Activated gamma-delta T cell (primary cell): ENCODE measurements around the gene ZNF169.
"Not testable (repeated sequence)": the region's sequence is repeated elsewhere in the genome, so short reads cannot be mapped to it uniquely, and the experiment has no call there.

Experiments
- DNase-seq: peaks from one replicate; lab custom pipeline; 2025; lab: John Stamatoyannopoulos, UW

ZNF169 gene

GRCh38 chr9:94287877-94288513 lies 28.9 kb downstream of the ZNF169 start:
- DNase-seq: no peak

DNA sequence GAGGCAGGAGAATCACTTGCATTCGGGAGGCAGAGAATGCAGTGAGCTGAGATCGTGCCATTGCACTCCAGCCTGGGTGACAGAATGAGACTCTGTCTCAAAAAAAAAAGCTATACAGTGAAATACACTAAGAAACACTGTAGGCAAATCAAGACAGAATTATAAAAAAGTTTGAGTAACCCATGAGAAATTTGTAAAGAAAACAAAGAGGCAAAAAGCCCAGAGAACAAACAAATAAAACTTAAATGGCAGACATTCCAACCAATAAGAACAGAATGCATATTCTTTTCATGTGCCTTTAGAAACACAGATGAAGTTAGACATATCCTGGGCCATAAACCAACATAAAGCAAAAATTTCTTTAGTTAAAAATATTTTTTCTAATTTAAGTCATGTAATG lies 30.6 kb downstream of the ZNF169 start:
- DNase-seq: no peak

DNA sequence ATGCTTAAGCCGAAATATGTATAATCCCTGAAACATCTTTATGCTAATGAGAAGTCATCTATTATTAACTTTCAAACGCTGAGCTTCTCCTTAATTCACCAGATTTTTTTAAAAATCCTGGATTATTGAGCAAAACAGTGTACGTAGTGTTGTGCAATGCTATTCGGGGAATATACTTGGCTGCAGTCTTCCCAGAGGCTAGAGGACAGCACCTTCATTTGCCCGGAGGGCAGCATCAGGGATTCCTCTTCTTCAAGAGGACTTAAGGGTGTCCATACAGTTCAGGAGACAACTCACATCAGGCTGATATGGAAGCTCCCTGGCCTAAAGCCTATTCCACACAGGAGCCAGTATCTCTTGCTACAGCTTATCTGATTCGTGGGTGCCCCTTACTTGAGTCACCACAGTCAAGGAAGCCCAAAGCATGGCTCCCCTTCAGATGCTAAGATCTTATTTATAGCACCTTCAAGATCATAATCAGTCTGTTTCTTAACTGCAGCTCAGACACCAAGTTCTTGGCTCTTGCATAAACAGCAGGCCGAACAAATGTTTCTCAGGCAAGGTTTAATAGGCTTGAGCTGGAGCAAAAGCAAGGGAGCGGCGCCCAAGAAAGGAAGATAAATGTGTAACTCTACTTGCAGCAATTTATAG lies 40.0 kb downstream of the ZNF169 start:
- no peak for DNase-seq

DNA sequence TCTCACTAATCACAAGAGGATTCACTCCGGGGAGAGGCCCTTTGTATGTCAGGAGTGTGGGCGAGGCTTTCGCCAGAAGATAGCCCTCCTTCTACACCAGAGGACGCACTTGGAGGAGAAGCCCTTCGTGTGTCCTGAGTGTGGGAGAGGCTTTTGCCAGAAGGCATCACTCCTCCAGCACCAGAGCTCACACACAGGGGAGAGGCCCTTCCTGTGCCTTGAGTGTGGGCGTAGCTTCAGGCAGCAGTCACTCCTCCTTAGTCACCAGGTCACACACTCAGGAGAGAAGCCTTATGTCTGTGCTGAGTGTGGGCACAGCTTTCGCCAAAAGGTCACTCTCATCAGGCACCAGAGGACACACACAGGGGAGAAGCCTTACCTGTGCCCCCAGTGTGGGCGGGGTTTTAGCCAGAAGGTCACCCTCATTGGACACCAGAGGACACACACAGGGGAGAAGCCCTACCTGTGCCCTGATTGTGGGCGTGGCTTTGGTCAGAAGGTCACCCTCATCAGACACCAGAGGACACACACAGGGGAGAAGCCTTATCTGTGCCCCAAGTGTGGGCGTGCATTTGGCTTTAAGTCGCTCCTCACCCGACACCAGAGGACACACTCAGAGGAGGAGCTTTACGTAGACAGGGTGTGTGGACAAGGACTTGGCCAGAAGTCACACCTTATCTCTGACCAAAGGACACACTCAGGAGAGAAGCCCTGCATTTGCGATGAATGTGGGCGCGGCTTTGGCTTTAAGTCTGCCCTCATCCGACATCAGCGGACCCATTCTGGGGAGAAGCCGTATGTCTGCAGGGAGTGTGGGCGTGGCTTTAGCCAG lies 41.6 kb downstream of the ZNF169 start:
- no peak for DNase-seq

DNA sequence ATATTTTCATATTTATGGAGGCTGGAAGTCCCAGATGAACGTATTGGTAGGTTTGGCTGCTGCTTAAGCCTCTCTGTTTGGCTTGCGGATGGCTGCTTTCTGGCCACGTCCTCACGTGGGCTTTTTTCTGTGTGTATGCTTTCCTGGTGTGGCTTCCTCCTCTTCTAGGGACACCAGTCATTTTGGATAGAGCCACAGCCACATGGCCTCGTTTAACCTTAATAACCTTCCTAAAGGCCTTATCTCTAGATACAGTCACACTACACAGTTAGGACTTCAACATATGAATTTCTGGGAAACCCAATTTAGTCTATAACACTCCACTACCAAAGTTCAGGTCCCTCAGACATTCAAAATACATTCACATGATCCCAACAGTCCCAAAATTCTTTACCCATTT lies 42.5 kb downstream of the ZNF169 start:
- no peak for DNase-seq

- no peak for DNase-seq
These were observed 43.3 kb downstream of the ZNF169 start for GRCh38 chr9:94302426-94302825.

DNA sequence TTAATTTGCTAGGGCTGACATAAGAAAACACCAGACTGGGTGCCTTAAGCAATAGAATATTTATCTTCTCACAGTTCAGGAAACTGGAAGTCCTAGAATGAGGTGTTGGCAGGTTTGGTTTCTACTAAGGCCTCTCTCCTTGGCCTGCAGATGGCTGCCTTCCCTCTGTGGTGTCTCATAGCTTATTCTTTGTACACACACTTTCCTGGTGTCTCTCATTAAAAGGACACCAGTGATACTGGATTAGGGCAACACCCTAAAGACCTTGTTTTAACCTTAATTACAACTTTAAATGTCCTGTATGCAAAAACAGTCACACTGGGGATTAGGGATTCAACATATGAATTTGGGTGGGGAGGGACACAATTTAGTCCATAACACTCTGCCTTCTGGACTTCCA lies 44.2 kb downstream of the ZNF169 start:
- no peak for DNase-seq

- not testable (repeated sequence) for DNase-seq
These were observed 56.2 kb downstream of the ZNF169 start for GRCh38 chr9:94315034-94315984.

DNA sequence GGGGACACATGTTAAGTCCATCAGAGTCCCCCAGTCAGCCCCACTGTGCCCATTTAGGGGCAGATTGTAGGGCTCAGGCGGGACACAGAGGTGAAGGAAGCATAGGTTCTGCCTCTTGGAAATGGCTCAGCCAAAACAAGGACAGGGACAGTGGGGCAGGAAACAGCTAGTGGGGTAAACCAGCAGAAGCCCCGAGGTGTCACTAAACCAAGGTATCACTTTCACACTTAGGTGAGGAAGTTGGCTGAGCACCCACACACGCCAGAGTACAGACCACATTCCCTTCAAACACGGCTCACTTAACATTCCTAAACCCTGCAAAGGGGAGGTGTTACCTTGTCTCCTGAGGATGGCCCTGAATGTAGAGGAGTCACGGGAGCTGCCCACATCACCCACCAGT lies 57.1 kb downstream of the ZNF169 start:
- DNase-seq: not testable (repeated sequence)

DNA sequence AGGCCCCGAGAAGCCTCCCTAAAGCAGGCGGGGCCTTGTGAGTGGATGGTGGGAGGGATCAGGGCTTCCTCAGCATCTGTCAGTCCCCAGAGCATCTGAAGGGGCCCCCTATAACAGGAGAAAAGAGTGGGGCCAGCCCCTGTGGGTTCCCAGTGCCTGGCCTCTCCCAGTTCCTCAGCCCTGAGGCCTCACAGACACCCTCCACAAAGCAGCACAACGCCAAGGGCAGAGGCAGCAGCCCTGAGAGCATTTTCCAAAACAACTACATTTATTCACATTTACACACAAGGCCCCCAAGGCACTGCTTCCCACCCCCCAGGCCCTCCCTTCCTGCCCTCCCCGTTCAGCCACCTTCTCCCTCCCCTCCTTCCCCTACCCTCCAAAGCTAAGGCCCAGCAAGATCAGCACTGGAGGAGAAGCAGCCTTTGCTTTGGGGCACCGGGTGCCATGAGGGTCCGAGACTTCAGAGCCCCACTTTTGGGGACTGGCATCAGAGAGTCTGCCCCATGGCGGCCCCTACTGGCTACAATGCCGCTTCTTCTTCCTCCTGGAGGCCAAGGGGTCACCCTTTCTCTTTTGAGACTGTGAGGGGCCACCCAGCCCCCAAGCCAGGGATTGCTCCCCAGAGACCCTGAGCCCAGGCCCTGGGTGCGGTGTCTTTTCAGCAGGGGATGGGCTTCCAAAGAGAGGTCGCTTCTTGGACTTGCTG lies 59.0 kb downstream of the ZNF169 start:
- not testable (repeated sequence) for DNase-seq

- not testable (repeated sequence) for DNase-seq
These were observed 63.3 kb downstream of the ZNF169 start for GRCh38 chr9:94322342-94322940.

- DNase-seq: not testable (repeated sequence)
These were observed 64.2 kb downstream of the ZNF169 start for GRCh38 chr9:94323153-94323798.

DNA sequence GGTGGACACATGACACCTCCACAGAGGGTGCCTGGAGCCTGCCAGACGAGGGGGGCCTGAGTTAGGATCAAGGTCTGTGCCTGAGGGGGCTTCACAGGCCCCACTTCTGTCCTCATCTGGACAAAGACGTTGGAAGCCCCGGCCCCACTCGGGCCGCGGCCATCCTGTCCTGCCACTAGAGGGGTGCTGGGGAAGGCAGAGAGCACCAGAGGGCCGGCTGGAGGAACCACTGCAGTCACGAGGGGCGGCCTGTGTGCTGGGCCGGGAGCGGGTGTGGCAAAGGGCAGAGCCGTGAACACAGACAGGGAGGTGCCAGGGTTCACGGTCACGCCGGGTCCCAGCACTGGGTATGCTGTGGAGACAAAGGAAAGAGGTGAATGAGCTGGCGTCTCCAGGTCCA lies 66.5 kb downstream of the ZNF169 start:
- not testable (repeated sequence) for DNase-seq

DNA sequence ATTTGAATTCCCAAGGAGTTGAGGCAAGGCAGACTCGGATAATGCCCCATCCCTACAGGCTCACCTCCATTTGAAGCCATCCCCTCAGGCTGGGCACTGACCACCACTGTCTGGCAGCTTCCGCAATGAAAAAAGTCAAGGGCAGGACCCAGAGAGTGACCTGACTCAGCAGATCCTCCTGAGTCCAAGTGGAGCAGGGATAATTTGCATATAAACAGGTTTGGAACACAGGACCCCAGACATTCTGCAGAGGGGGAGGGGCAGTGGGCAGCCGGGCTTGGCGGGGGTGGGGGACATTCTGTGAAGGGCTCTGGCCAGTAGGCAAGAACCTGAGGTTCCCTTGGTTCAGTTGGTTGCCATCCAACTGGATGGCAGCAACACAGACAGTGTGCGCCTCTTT lies 69.4 kb downstream of the ZNF169 start, which contains the start of gene NUTM2F:
Gene NUTM2F (minus strand): TSS at position 101 of the 400 bp plus-strand sequence. CDS start 21 bp downstream, at position 80.
- not testable (repeated sequence) for DNase-seq

DNA sequence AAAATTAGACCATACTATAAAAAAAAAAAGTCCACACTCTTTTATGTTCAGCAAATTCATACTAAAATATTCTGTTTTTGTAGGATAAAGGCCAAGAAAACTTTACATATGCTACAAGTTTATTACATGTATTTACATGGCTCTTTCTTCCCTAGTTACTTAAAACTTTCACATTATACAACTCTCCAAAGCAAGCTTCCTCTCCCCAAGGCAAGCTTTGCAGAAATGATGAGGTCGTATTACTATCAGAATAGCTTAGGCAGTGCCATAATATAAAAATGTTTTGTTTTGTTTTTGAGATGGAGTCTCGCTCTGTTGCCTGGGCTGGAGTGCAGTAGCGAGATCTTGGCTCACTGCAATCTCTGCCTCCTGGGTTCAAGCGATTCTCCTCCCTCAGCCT lies 77.3 kb downstream of the ZNF169 start:
- DNase-seq: not testable (repeated sequence)

- not testable (repeated sequence) for DNase-seq
These were observed 79.6 kb downstream of the ZNF169 start for GRCh38 chr9:94338723-94339122.

DNA sequence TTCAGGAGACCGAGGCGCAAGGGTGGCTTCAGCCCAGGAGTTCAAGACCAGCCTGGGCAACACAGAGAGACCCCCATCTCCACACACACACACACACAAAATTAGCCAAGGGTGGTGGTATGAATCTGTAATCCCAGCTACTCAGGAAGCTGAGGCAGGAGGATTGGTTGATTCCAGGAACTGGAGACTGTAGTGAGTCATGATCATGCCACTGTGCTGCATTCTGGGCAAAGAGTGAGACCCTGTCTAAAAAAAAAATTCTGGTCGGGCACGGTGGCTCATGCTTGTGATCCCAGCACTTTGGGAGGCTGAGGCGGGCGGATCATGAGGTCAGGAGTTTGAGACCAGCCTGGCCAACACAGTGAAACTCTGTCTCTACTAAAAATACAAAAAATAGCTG lies 80.6 kb downstream of the ZNF169 start:
- not testable (repeated sequence) for DNase-seq

GRCh38 chr9:94340750-94341149 lies 81.7 kb downstream of the ZNF169 start:
- DNase-seq: not testable (repeated sequence)

DNA sequence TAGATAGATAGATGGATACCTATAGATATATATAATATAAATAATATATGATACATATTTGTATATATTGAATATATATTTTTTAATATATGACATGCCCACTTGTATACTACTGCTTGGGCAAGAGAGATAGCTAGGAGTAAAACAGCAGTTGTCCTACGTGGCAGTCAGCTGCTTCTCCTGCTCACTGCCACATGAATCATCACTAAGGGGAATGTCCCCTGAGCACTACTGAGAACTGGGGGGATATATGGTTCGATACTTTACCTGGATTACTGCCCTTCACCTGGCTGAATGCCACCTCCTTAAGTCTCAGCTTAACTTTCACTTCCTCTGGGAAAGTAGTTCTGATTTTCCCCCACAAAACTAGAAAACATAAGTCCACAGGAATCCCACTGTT lies 82.6 kb downstream of the ZNF169 start:
- DNase-seq: not testable (repeated sequence)

DNA sequence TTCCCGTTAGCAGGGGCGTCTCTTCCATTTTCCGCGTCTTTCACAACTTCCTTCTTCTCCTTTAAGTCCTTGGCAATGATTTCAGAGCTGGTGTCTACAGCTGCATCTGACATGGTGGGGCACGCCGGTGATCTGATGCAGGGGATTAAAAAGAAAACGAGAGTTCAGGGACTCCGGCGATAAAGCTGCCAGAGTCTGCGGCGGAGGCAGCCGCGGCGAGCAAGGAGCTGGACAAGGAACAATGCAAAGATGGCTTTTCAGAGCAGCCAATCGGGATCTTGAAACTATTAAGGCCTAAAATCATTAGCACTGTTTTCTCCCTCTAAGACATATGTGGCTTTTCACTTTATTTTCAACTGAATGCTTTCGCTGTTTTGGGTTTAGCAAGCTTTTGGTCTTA lies 88.4 kb downstream of the ZNF169 start:
- DNase-seq: not testable (repeated sequence)
